Measurements from ENCODE around the gene IDH3B.

DNA sequence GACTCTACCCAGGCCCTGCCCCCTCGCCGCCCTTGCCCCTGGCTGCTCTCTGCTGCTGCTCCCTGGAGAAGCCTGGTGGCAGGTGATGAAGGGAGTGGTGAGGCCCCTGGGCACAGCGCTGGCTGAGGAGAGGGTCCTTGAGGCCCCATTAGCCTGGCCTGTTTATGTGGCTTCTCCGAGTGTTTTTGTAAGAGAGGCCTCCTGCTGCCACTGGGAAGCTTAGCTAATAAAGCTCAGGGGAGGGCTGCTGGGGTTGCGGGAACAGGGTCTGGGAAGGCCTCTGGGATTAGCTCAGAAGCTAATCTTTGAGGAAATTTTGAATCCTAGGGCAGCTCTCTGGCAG lies 44.0 kb upstream of the IDH3B start:
- TF ChIP-seq, protein P1, sequence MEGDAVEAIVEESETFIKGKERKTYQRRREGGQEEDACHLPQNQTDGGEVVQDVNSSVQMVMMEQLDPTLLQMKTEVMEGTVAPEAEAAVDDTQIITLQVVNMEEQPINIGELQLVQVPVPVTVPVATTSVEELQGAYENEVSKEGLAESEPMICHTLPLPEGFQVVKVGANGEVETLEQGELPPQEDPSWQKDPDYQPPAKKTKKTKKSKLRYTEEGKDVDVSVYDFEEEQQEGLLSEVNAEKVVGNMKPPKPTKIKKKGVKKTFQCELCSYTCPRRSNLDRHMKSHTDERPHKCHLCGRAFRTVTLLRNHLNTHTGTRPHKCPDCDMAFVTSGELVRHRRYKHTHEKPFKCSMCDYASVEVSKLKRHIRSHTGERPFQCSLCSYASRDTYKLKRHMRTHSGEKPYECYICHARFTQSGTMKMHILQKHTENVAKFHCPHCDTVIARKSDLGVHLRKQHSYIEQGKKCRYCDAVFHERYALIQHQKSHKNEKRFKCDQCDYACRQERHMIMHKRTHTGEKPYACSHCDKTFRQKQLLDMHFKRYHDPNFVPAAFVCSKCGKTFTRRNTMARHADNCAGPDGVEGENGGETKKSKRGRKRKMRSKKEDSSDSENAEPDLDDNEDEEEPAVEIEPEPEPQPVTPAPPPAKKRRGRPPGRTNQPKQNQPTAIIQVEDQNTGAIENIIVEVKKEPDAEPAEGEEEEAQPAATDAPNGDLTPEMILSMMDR (IDR thresholded peaks at IDR 0.05; ENCODE audit: low read depth, low read length), result no peak
- no peak for TF ChIP-seq EZH2phosphoT487 (IDR thresholded peaks at IDR 0.05; ENCODE audit: low read depth)
